Renal pelvis (tissue), 4 donors: Measurements from ENCODE around the gene OCA2. TPM values are rescaled to one million over a fixed set of nuclear protein-coding genes. Genes with fewer than 3 reads are reported as not detected.
"Not testable (repeated sequence)": the region's sequence is repeated elsewhere in the genome, so short reads cannot be mapped to it uniquely, and the experiment has no call there.

Source experiments
- DNase-seq: peaks from one replicate; pipeline ENCODE4 v3.0.0-alpha.2; 2013
- polyA plus RNA-seq, 3 donors: library from polyadenylated mRNA; unstranded; fragments of 120-200 nt; gene quantifications; one replicate each; pipeline ENCODE4 v1.2.1, GENCODE V29; 2013; ENCODE audit not compliant: insufficient read length in 3 of 3

OCA2 gene
- polyA plus RNA-seq, 3 donors: 8.2 to 9.9 (median 9.0) TPM

- DNase-seq: no peak
Observed at GRCh38 chr15:27850981-27851857, 247.9 kb downstream of the OCA2 start.

- no peak for DNase-seq
Observed at GRCh38 chr15:27850050-27850449, 249.1 kb downstream of the OCA2 start.

DNA sequence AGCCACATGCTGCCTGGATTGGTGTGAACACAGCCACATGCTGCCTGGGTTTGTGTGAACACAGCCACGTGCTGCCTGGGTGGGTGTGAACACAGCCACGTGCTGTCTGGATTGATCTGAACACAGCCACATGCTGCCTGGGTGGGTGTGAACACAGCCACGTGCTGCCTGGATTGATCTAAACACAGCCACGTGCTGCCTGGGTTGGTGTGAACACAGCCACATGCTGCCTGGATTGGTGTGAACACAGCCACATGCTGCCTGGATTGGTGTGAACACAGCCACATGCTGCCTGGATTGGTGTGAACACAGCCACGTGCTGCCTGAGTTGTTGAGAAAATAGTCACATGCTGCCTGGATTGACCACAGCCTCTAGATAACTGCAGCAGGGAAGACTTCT is 250.2 kb downstream of the OCA2 start:
- DNase-seq: not testable (repeated sequence)

- DNase-seq: no peak
Observed at GRCh38 chr15:27847775-27848710, 251.1 kb downstream of the OCA2 start.

- no peak for DNase-seq
Observed at GRCh38 chr15:27846722-27847395, 252.3 kb downstream of the OCA2 start.

- no peak for DNase-seq
Observed at GRCh38 chr15:27845535-27846369, 253.4 kb downstream of the OCA2 start.

DNA sequence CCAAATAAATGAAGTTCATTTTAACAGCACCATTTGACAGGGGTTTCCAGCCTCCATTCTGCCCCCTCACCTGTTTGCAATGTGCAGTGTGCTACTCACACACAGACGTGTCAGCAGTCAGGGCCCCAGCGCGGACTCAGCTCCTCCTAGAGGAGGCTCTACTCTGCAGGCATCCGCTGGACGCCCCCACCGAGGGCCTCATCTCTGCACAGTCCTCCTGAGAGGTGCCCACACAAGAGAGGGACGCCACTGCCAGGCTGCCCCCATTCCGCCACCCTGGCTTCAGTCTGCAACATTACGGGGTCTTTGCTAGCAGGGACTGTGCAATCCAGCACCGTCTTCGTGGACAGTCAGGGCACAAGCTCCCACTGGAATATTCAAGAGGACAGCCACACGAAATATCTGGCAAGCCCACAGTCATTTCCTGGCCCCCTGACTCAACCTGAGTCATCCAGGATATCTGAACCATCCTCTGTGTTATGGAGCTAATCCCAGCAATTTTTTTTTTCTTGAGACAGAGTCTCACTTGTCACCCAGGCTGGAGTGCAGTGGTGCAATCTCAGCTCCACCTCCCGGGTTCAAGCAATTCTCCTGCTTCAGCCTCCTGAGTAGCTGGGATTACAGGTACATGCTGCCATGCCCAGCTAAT is 255.0 kb downstream of the OCA2 start:
- no peak for DNase-seq

GRCh38 chr15:27843146-27843545 is 256.0 kb downstream of the OCA2 start:
- no peak for DNase-seq

- no peak for DNase-seq
Observed at GRCh38 chr15:27842526-27842925, 256.6 kb downstream of the OCA2 start.

DNA sequence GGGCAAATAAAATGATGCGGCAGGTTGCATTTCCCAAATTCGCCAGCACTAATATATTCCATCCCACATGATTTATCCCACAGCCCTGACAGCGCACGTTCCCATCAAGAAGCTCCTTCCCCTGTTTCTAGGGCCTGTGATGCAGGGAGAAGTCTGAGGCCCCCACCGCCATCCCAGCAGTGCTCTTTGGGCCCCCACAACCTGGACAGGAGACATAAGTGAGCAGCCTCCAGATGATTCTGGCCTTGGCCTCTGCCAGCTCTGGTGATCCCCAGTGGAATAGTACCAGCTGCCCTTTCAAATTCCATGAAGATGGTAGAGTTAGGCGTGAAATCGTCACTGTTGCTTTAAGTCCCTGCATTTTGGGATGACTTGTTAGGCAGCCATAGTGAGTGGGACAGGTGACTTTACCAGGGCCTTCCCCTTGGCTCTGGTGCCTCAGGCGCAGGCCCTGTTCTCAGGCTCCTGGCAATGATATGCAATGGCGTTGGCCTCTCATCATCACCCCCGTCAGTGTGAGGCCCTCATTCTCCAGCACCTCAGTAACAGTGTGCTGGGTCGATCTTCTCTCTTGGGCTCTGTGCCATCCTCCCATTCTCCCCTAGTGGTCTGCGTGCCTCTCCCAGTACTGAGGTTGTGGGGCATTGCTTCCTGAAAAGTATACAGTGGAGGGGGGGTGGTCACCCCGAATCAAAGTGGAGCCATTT is 263.7 kb downstream of the OCA2 start:
- no peak for DNase-seq

DNA sequence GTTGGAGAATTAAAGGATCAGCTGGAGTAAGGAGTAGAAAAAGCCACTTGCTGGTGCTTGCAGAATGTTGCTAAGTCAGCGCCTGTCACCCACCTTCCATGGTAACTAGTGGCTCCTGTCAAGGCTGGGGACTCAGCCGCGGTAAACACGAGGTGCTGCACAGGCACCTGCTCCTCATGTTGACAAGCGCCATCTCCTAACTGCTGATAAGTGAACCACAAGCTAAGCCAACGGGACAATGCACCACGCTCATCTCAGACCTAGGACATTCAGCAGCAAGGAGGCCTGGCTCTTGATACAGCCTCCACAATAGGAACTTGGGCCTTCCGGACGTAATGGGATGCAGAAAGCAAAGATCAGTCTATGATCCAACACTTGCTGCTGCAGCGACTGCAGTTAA is 264.4 kb downstream of the OCA2 start:
- no peak for DNase-seq

GRCh38 chr15:27833974-27834373 is 265.1 kb downstream of the OCA2 start:
- no peak for DNase-seq

DNA sequence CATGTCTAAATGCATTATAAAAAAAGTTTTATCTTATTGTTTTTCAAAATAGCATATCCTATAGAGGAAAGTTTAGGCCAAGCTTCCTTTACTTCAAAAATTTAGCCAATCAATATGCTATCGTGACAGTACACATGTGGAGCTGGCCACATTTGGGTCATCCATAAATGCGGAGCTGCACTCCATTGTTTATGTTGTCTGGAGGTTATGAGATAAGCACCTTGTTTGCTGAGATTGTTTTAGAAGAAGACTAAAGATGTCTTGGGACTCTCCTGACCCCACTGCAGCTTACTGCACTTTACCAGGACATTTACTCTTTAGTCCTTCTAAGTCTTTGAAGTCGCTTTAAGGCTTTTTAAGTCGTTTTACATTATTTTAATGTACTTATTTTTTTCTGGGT is 265.9 kb downstream of the OCA2 start:
- no peak for DNase-seq

GRCh38 chr15:27832237-27832596 is 266.9 kb downstream of the OCA2 start:
- DNase-seq: no peak

GRCh38 chr15:27831384-27832236 is 267.5 kb downstream of the OCA2 start:
- no peak for DNase-seq

GRCh38 chr15:27828746-27829145 is 270.4 kb downstream of the OCA2 start:
- DNase-seq: peak; percentile 19

DNA sequence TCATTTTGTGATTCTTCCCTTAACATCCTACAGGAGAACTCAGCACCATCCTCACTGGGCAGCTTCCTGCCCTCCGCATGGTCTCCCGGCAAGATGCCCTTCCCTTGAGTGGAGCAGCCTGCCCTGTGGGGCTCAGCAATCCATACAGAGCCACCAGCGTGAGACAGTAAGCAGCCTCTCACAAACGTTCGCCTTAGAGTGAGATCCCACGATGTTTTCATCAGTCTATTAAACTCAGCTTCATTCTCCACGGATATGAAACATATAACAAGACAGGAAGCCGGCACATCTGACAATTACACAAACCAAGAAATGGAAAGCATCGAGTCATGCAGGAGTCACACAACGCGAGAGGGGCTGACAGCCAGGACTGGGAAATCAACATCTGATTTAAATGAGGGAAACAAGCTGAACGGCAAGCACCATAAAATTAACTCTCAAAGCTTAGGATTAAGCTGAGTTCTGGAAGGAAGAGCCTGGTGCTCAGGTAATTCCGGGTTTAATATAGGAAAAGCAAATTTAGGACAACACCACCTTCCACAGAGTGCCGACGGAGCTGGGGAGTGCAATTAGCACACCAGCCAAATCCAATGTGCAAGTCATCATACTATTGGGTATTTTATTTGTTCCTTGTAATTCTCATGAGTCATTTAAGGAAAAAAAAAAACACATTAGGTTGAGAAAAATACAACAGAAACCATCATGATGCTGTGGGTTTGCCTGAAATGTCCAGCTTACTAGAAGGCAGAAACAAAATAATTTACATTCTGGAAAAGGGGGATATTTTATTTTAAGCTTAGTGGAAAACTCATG is 272.0 kb downstream of the OCA2 start:
- DNase-seq: no peak

GRCh38 chr15:27826411-27826810 is 272.7 kb downstream of the OCA2 start:
- no peak for DNase-seq
